Karpas-422 (cell line): ENCODE results near the gene ABCA9. TPM values are rescaled to one million over a fixed set of nuclear protein-coding genes. Genes with fewer than 3 reads are reported as not detected.

Experiments used
- DNase-seq: peaks from one replicate; pipeline ENCODE4 v3.0.0-alpha.2; 2015
- H2AFZ ChIP-seq: fragments of 200-600 bp; sonication (generic); 2 replicates; pipeline ENCODE4 v1.6.1; 2014; ENCODE audit warnings: antibody characterized with exemption, low read length, mixed read lengths
- H3K27ac ChIP-seq: fragments of 200-600 bp; sonication (generic); 2 replicates; pipeline ENCODE4 v1.5.1; 2014; ENCODE audit warnings: mild to moderate bottlenecking, low read length, moderate library complexity
- H3K27me3 ChIP-seq: fragments of 200-600 bp; sonication (generic); 2 replicates; pipeline ENCODE4 v1.6.1; 2014; ENCODE audit warnings: low read length, mixed read lengths
- H3K36me3 ChIP-seq: fragments of 200-600 bp; sonication (generic); 2 replicates; pipeline ENCODE4 v1.6.1; 2014; ENCODE audit warnings: low read length, mixed read lengths; ENCODE audit not compliant: insufficient read depth
- H3K4me1 ChIP-seq: fragments of 200-600 bp; sonication (generic); 2 replicates; pipeline ENCODE4 v1.6.1; 2014; ENCODE audit warnings: mild to moderate bottlenecking, low read length, mixed read lengths
- H3K4me2 ChIP-seq: fragments of 200-600 bp; sonication (generic); 2 replicates; pipeline ENCODE4 v1.6.1; 2014; ENCODE audit warnings: low read length, low read depth, mild to moderate bottlenecking; ENCODE audit not compliant: poor library complexity, severe bottlenecking
- H3K4me3 ChIP-seq: fragments of 200-600 bp; sonication (generic); 2 replicates; pipeline ENCODE4 v1.5.1; 2014; ENCODE audit warnings: mild to moderate bottlenecking, antibody characterized with exemption, low read length, mixed read lengths
- H3K79me2 ChIP-seq: fragments of 200-600 bp; sonication (generic); 2 replicates; pipeline ENCODE4 v1.6.1; 2014; ENCODE audit warnings: mild to moderate bottlenecking, low read length, mixed read lengths
- H3K9ac ChIP-seq: fragments of 200-600 bp; sonication (generic); 2 replicates; pipeline ENCODE4 v1.6.0; 2014; ENCODE audit warnings: low read length
- H3K9me2 ChIP-seq: fragments of 200-600 bp; sonication (generic), shearing (Covaris generic); replicated peaks from 2 replicates; pipeline ENCODE4 v1.6.0; 2014; ENCODE audit warnings: mild to moderate bottlenecking, low read length, moderate library complexity; ENCODE audit not compliant: insufficient read depth
- H3K9me3 ChIP-seq: fragments of 300-700, 200-600 bp; sonication (generic); 2 replicates; pipeline ENCODE4 v1.6.1; 2014; ENCODE audit warnings: low read length, mixed read lengths
- H4K20me1 ChIP-seq: fragments of 200-600 bp; sonication (generic); 2 replicates; pipeline ENCODE4 v1.6.1; 2014; ENCODE audit warnings: mild to moderate bottlenecking, antibody characterized with exemption, low read length, low read depth; ENCODE audit not compliant: insufficient read depth
- total RNA-seq: library from RNA; depleted of rRNA; stranded (reverse); fragments of >200 nt; shearing (Covaris generic); gene quantifications from 2 replicates; pipeline ENCODE4 v1.2.3, GENCODE V29; 2014; ENCODE audit warnings: low replicate concordance

Gene ABCA9
- total RNA-seq, 1 experiment from 2014 or later = not detected

DNA sequence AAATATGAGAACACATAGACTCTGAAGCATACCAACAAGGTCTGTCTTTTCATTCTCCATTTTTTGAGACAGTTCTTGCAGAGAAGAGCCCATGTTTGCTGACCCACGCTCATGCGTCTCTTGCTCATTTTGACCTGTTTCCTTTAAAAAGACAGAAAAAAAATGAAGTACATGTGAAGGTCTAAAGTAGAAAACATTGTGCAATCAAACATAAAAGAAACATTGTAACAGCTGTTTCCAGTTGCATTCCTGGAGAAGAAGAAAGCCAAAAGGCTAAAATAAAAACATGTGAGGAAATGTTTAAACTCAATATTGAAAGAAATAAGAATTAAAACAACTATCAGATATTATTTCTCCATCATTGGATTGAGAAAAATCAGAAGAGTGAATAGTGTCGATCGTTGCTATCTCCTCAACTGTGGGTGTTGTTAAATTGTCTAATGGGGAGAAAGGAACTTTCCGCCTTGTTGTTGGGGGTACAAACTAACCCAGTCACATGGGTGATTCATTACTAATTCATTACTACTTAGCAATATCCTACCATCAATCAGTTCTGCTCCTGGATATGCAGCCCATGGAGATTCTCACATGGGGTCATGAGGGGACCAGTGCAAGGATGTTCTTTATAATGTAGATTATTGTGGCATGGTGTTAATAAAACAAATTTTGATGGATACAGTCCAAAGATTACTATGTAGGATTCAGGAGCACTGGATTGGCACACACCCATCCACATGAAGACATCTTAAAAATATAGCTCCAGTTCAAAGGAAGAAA is 9.5 kb downstream of the ABCA9 start:
- H3K4me3 ChIP-seq = no peak overlapping the region
- H3K9ac ChIP-seq = no peak overlapping the region
- H3K4me2 ChIP-seq = no peak overlapping the region
- no peak for DNase-seq
- no peaks in the 10 kb centered on the region for H3K9me3 ChIP-seq
- H3K4me1 ChIP-seq = no peaks in the 10 kb centered on the region
- no peak overlapping the region for H2AFZ ChIP-seq
- H3K79me2 ChIP-seq = no peaks in the 10 kb centered on the region
- H3K27ac ChIP-seq = no peak overlapping the region
- no peaks in the 10 kb centered on the region for H4K20me1 ChIP-seq
- no peaks in the 10 kb centered on the region for H3K36me3 ChIP-seq
- H3K27me3 ChIP-seq = no peaks in the 10 kb centered on the region
- no peaks in the 10 kb centered on the region for H3K9me2 ChIP-seq

DNA sequence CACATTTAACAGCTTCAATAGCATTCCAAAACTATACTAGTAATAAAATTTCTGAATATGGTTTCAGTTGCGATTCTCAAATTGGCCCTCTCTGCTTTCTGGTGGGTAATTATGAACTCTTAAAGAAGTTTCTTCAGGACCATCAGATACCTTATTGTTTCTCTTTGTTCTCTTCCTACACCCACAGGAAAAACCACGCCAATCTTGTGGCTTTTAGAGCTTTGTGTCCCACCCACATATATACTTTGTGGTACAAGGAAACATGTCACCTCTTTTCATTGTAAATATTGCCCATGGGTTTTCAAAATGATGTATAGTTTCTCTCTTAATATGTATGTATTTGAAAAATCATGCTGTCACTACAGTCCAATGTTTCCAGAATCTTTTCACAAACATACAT is 12.1 kb downstream of the ABCA9 start:
- Histone ChIP-seq H3K27ac (no peak overlapping the region), H3K27me3 (no peaks in the 10 kb centered on the region), H3K9ac (no peak overlapping the region), H3K4me3 (no peak overlapping the region), H3K9me3 (no peaks in the 10 kb centered on the region), H3K4me2 (no peak overlapping the region), H3K36me3 (no peaks in the 10 kb centered on the region), H3K79me2 (no peaks in the 10 kb centered on the region), H4K20me1 (no peaks in the 10 kb centered on the region), H2AFZ (no peak overlapping the region), H3K9me2 (no peaks in the 10 kb centered on the region), H3K4me1 (no peaks in the 10 kb centered on the region)
- no peak for DNase-seq

DNA sequence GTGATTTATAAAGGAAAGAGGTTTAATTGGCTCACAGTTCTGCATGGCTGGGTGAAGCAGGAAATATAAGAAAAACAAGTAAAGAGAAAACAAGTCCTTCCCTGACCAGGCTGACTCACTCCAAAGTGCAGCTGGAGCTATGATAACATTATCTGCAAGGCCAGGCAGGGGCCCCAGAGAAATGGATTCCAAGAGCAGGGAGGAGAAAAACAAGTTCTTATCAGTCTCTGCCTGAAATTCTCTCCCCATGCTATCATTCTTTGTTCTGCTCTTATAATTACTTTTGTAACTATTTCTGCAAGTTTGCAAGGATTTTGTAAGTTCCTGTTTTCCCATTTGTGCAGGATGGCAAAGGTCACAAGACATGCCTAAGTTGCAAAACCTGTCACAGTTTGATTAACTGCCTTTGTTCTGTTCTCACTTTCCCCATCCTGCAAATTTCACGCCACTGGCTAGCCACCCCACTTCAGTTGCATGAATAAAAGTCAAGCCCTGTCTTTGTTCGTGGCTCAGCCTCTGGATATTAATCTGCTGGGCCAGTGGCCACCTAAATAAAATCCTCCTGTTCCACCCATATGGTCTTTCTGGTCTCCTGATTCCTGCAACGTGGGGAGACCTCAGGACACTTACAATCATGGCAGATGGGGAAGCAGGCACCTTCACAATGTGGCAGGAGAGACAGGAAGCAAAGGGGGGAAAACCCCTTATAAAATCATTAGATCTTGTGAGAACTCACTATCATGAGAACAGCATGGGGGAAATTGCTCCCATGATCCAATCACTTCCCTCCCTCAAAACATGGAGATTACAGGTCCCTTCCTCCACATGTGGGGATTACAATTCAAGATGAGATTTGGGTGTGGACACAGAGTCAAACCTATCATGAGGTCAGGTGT is 13.1 kb downstream of the ABCA9 start:
- Histone ChIP-seq H3K9ac (no peak overlapping the region), H3K9me2 (no peaks in the 10 kb centered on the region), H3K4me2 (no peak overlapping the region), H3K79me2 (no peaks in the 10 kb centered on the region), H3K4me3 (no peak overlapping the region), H3K4me1 (no peaks in the 10 kb centered on the region), H3K9me3 (no peaks in the 10 kb centered on the region), H3K27me3 (no peaks in the 10 kb centered on the region), H4K20me1 (no peaks in the 10 kb centered on the region), H3K27ac (no peak overlapping the region), H3K36me3 (no peaks in the 10 kb centered on the region), H2AFZ (no peak overlapping the region)
- DNase-seq = no peak

DNA sequence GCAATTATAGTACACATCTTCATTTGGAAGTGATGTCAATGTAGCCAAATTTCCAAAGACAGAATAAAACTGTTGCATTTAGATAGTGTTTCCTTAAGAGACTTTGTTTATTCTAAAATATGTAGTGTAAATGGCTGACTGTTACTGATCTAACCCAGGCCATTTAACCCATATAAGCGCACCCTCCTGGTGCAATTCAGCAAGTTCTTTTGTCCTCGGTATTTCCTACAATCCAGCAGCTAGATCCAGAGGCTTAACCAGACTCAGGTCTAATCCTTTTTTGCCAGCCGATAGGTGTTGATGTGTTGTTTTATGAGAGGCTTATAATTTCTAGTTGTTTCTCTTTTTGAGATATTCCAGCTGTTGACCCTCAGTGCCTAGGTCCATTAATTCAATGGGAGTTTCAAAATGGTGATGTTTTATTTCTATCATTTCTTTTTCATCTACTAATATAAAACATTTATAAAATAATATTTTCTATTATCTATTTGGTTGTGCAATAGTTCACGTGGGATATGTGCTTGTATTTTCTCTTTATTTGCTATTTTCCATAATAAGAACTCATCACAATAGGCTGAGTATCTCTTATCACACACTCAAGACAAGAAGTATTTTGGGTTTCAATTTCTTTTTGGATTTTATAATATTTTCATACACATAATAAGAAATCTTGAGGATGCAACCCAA is 14.5 kb downstream of the ABCA9 start:
- Histone ChIP-seq H3K9me2 (no peaks in the 10 kb centered on the region), H2AFZ (no peak overlapping the region), H3K36me3 (no peaks in the 10 kb centered on the region), H3K9me3 (no peaks in the 10 kb centered on the region), H3K4me1 (no peaks in the 10 kb centered on the region), H3K27ac (no peak overlapping the region), H4K20me1 (no peaks in the 10 kb centered on the region), H3K9ac (no peak overlapping the region), H3K4me2 (no peak overlapping the region), H3K27me3 (no peaks in the 10 kb centered on the region), H3K79me2 (no peaks in the 10 kb centered on the region), H3K4me3 (no peak overlapping the region)
- no peak for DNase-seq

DNA sequence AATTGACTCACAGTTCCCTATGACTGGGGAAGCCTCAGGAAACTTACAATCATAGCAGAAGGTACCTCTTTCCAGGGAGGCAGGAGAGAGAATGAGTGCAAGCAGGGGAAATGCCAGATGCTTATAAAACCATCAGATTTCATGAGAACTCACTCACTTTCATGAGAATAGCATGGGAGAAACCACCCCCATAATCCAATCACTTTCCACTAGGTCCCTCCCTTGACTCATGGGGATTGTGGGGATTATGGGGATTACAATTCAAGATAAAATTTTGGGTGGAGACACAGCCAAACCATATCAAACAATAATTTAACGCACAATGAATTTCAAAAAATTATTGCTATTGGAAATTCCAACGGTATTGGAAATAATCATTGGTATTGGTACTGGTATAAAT is 15.1 kb downstream of the ABCA9 start:
- no peak overlapping the region for H3K27ac ChIP-seq
- H3K4me2 ChIP-seq = no peak overlapping the region
- no peak for DNase-seq
- no peak overlapping the region for H2AFZ ChIP-seq
- H3K4me1 ChIP-seq = no peaks in the 10 kb centered on the region
- no peaks in the 10 kb centered on the region for H3K27me3 ChIP-seq
- no peaks in the 10 kb centered on the region for H4K20me1 ChIP-seq
- no peaks in the 10 kb centered on the region for H3K9me2 ChIP-seq
- H3K9ac ChIP-seq = no peak overlapping the region
- H3K36me3 ChIP-seq = no peaks in the 10 kb centered on the region
- no peaks in the 10 kb centered on the region for H3K79me2 ChIP-seq
- no peaks in the 10 kb centered on the region for H3K9me3 ChIP-seq
- no peak overlapping the region for H3K4me3 ChIP-seq

DNA sequence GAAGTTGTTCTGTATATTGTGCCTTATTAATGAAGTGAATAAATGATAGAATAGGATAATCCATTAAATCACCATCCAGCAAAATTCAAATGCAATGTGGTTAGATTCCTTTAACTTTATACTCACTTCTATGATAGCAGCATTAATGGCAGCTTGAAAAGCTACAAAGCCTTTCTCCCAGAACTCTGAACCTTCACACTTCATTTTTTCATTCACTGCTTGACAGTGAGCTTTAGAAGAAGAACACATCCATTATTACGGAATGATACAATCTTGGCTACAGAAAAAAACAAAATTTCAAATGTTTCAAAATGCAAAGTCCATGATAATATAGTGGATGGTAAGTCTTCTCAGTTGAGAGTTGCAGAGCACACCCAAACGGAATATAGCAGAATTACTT is 16.4 kb downstream of the ABCA9 start:
- Histone ChIP-seq H3K4me3 (no peak overlapping the region), H2AFZ (no peak overlapping the region), H3K27ac (no peak overlapping the region), H3K4me2 (no peak overlapping the region), H3K9me3 (no peaks in the 10 kb centered on the region), H3K36me3 (no peaks in the 10 kb centered on the region), H3K79me2 (no peaks in the 10 kb centered on the region), H3K9me2 (no peaks in the 10 kb centered on the region), H3K27me3 (no peaks in the 10 kb centered on the region), H4K20me1 (no peaks in the 10 kb centered on the region), H3K9ac (no peak overlapping the region), H3K4me1 (no peaks in the 10 kb centered on the region)
- DNase-seq = no peak

DNA sequence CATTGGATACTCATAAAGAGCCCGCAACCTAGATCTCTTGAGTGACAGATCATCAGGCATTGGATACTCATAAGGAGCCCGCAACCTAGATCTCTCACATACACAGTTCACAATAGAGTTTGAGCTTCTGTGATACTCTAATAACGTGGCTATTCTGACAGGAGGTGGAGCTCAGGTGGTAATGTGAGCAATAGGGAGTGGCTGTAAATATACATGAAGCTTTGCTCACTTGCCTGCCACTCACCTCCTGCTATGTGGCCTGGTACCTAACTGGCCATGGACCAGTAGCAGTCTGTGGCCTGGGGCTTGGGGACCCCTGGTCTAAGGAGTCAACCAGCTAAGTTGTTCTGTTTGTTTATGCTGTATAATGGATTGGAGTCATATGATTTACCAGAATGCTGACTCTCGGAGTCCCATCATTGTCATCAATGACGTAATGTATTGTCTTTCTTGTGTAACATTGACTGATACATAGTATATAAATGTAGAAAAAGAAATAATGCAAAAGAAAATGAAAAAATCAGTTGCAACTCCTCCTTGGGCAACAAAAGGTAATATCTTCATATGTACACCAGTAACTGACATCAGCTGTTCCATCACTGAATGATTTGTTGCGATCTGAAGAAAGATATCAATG is 17.5 kb downstream of the ABCA9 start:
- Histone ChIP-seq H4K20me1 (no peaks in the 10 kb centered on the region), H3K4me3 (no peak overlapping the region), H3K27ac (no peak overlapping the region), H3K4me1 (no peaks in the 10 kb centered on the region), H3K4me2 (no peak overlapping the region), H3K9me2 (no peaks in the 10 kb centered on the region), H2AFZ (no peak overlapping the region), H3K36me3 (no peaks in the 10 kb centered on the region), H3K9ac (no peak overlapping the region), H3K27me3 (no peaks in the 10 kb centered on the region), H3K9me3 (no peaks in the 10 kb centered on the region), H3K79me2 (no peaks in the 10 kb centered on the region)
- DNase-seq = no peak

DNA sequence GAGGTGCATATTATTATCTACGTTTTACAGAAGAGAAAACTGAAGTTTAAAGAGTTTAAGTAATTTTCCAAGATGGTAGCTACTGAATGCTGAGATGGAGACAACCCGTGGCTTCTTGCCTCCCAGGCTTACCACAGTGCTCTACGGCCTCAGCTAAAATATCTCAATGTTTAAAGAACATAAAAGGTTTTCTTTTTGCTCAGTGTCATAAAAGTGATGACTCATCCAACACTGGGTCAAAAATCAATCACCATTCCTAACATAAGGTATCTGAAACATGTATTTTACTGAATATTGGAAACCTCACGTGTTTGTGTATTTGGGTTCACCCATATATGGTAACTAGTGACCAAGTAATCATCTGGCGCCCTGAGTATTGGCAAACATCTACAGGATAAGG is 18.4 kb downstream of the ABCA9 start:
- Histone ChIP-seq H3K79me2 (no peaks in the 10 kb centered on the region), H3K9me3 (no peaks in the 10 kb centered on the region), H4K20me1 (no peaks in the 10 kb centered on the region), H3K36me3 (no peaks in the 10 kb centered on the region), H3K9me2 (no peaks in the 10 kb centered on the region), H3K4me1 (no peaks in the 10 kb centered on the region), H3K9ac (no peak overlapping the region), H2AFZ (no peak overlapping the region), H3K27me3 (no peaks in the 10 kb centered on the region), H3K27ac (no peak overlapping the region), H3K4me3 (no peak overlapping the region), H3K4me2 (no peak overlapping the region)
- DNase-seq = peak; percentile 14
